ENCODE measurements around the gene PROK1. TPM values are rescaled to one million over a fixed set of nuclear protein-coding genes. Genes with fewer than 3 reads are reported as not detected.
A peak's percentile ranks its signal among the peaks of the same experiment; 100 is the strongest.

The PROK1 gene
- total and polyA plus RNA-seq, 2 donors: 0.19 to 0.50 TPM

DNA sequence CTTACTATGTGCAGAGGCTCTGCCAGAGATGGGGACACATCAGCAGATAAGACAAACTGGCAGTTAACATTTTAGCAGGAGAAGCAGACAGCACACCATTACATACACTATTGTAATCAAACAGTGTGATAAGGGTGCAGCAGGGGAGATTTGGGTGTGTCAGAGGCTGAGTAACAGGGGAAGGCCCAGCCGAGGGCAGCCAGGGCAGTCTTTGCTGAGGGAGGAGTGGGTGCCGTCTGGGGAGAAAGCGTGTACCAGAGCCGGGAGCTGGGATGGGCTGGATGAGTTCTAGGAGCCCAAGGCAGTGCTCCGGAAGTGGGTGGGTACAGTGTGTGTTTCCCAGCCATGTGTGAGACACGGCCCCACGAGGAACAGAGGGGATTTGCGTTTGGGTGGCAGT lies 36.8 kb downstream of the PROK1 start:
- no peak overlapping the region for H3K4me3 ChIP-seq (ENCODE audit: low read length in 2 of 2)
- WGBS: 89% methylated on average over 8 of the region's 8 CpGs
- H3K9me3 ChIP-seq (ENCODE audit: control insufficient read depth in 2 of 2, insufficient read depth in 1 of 2, low read length in 1 of 2): no peaks in the 10 kb centered on the region
- peaks cover 0 to 6% of the 10 kb centered on the region in 2 donors for H3K27me3 ChIP-seq (ENCODE audit: control insufficient read depth in 2 of 2, insufficient read depth in 1 of 2, low read length in 1 of 2)
- no peak for DNase-seq (ENCODE audit: low read depth in 6 of 9, low spot score in 9 of 9)
- H3K36me3 ChIP-seq (ENCODE audit: control insufficient read depth in 2 of 2, insufficient read depth in 2 of 2, low read length in 1 of 2): no peaks in the 10 kb centered on the region
- peaks cover 5 to 58% of the 10 kb centered on the region in 2 donors for H3K4me1 ChIP-seq (ENCODE audit: control insufficient read depth in 2 of 2, insufficient read depth in 2 of 2, low read length in 2 of 2)
- H3K27ac ChIP-seq (ENCODE audit: low read depth in 1 of 2, low read length in 1 of 2): peak overlapping the region in 1 of 2 donors; percentile 41

DNA sequence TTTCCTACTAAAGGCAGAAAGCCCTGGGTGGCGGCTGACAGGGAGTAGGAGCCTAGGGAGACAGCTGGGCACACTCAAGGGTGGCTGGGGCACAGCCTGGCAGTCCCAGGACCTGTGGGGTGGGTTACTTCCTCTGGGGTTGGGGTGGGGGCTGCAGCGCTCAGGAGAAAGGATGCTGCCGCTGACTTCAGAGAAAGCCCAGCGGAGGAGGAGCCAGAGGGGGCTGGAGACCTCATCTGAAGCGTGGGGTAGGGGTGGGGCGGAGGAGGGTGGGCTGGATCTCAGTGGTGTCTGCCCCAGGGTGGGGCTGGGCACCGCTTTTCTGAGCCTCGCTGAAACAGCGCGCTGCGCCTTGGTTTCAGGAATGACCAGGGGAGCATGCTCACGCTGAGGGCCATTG lies 37.2 kb downstream of the PROK1 start:
- DNase-seq (ENCODE audit: low read depth in 6 of 9, low spot score in 9 of 9): peak in 3 of 9 donors; percentile 41 to 71 (median 61)
- 64% methylated on average over 12 of the region's 12 CpGs for WGBS
- peak overlapping the region in 1 of 2 donors; percentile 41 for H3K27ac ChIP-seq (ENCODE audit: low read depth in 1 of 2, low read length in 1 of 2)

DNA sequence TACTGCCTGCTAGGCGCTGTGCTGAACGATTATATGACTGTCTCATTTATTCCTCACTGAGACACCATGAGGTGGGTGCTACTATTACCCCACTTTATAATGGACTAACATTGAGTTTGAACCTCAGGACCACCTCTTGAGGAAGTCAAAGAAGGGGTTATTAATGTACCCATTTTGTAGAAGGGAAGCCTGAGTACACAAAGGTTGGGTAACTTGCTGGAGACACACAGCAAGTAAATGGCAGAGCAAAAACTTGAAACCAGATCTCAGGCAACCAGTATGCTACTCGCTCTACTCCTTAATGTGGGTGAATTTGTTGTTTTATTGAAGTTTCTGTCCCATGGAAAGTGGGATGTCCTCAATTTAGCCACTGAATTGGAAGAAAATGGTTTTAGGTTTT lies 37.9 kb downstream of the PROK1 start:
- Histone ChIP-seq H3K4me1 (ENCODE audit: control insufficient read depth in 2 of 2, insufficient read depth in 2 of 2, low read length in 2 of 2) (peaks cover 3 to 49% of the 10 kb centered on the region in 2 donors), H3K27ac (ENCODE audit: low read depth in 1 of 2, low read length in 1 of 2) (no peak overlapping the region), H3K27me3 (ENCODE audit: control insufficient read depth in 2 of 2, insufficient read depth in 1 of 2, low read length in 1 of 2) (no peaks in the 10 kb centered on the region), H3K4me3 (ENCODE audit: low read length in 2 of 2) (no peak overlapping the region), H3K36me3 (ENCODE audit: control insufficient read depth in 2 of 2, insufficient read depth in 2 of 2, low read length in 1 of 2) (no peaks in the 10 kb centered on the region), H3K9me3 (ENCODE audit: control insufficient read depth in 2 of 2, insufficient read depth in 1 of 2, low read length in 1 of 2) (no peaks in the 10 kb centered on the region)
- 63% methylated on average over 3 of the region's 3 CpGs for WGBS
- no peak for DNase-seq (ENCODE audit: low read depth in 6 of 9, low spot score in 9 of 9)

More for the DNA sequence above, 37.2 kb downstream of the PROK1 start:
- peaks cover 0 to 2% of the 10 kb centered on the region in 2 donors for H3K27me3 ChIP-seq (ENCODE audit: control insufficient read depth in 2 of 2, insufficient read depth in 1 of 2, low read length in 1 of 2)
- no peak overlapping the region for H3K4me3 ChIP-seq (ENCODE audit: low read length in 2 of 2)
- peaks cover 4 to 54% of the 10 kb centered on the region in 2 donors for H3K4me1 ChIP-seq (ENCODE audit: control insufficient read depth in 2 of 2, insufficient read depth in 2 of 2, low read length in 2 of 2)
- no peaks in the 10 kb centered on the region for H3K9me3 ChIP-seq (ENCODE audit: control insufficient read depth in 2 of 2, insufficient read depth in 1 of 2, low read length in 1 of 2)
- no peaks in the 10 kb centered on the region for H3K36me3 ChIP-seq (ENCODE audit: control insufficient read depth in 2 of 2, insufficient read depth in 2 of 2, low read length in 1 of 2)

DNA sequence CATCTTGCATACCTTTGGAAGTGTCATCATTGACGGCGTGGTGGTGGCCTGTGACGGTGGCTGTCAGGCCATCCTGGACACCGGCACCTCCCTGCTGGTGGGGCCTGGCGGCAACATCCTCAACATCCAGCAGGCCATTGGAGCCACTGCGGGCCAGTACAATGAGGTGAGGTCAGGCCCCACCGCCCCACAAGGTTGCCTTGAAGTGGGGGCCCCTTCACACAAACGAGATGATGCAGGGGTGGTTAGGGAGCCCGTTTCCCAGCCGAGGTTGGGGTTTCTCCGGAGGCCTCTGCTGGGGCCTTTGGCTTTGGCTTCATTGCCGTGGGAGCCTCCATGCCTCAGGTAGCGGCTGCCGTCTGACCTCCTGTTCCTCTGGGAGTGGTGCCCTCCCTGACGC lies 38.5 kb downstream of the PROK1 start:
- no peaks in the 10 kb centered on the region for H3K27me3 ChIP-seq (ENCODE audit: control insufficient read depth in 2 of 2, insufficient read depth in 1 of 2, low read length in 1 of 2)
- H3K4me1 ChIP-seq (ENCODE audit: control insufficient read depth in 2 of 2, insufficient read depth in 2 of 2, low read length in 2 of 2): peaks cover 3 to 51% of the 10 kb centered on the region in 2 donors
- peak overlapping the region in 1 of 2 donors; percentile 23 for H3K4me3 ChIP-seq (ENCODE audit: low read length in 2 of 2)
- H3K36me3 ChIP-seq (ENCODE audit: control insufficient read depth in 2 of 2, insufficient read depth in 2 of 2, low read length in 1 of 2): no peaks in the 10 kb centered on the region
- no peak for DNase-seq (ENCODE audit: low read depth in 6 of 9, low spot score in 9 of 9)
- H3K9me3 ChIP-seq (ENCODE audit: control insufficient read depth in 2 of 2, insufficient read depth in 1 of 2, low read length in 1 of 2): no peaks in the 10 kb centered on the region
- H3K27ac ChIP-seq (ENCODE audit: low read depth in 1 of 2, low read length in 1 of 2): no peak overlapping the region
- WGBS: 98% methylated on average over 15 of the region's 15 CpGs

DNA sequence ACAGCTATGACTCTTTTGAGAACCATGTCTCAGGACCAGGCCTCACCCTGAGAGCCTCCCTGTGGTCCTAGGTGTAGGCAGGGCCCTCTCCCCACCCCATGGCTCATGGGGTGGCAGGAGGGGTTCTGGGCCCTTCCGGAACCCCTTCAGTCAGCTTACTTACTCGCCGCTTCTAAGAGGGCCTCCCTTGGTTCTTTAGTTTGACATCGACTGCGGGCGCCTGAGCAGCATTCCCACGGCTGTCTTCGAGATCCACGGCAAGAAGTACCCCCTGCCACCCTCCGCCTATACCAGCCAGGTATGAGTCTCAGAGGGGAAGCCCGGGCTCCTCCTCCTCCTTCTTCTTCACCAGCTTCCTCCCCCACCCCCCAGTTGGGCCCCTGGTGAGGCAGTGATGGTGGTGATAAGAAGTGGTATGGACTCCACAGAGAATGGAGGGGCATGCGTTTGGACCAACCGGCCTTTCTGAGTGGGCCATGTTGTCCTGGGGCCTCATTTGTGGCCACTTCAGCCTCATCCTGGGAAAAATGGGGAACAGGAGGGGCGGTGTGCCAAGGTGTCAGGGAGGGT lies 39.1 kb downstream of the PROK1 start:
- DNase-seq (ENCODE audit: low read depth in 6 of 9, low spot score in 9 of 9): peak in 3 of 9 donors; percentile 34 to 69 (median 59)
- H3K9me3 ChIP-seq (ENCODE audit: control insufficient read depth in 2 of 2, insufficient read depth in 1 of 2, low read length in 1 of 2): no peaks in the 10 kb centered on the region
- peaks cover 3 to 56% of the 10 kb centered on the region in 2 donors for H3K4me1 ChIP-seq (ENCODE audit: control insufficient read depth in 2 of 2, insufficient read depth in 2 of 2, low read length in 2 of 2)
- H3K36me3 ChIP-seq (ENCODE audit: control insufficient read depth in 2 of 2, insufficient read depth in 2 of 2, low read length in 1 of 2): no peaks in the 10 kb centered on the region
- 73% methylated on average over 14 of the region's 14 CpGs for WGBS
- no peak overlapping the region for H3K27ac ChIP-seq (ENCODE audit: low read depth in 1 of 2, low read length in 1 of 2)
- no peaks in the 10 kb centered on the region for H3K27me3 ChIP-seq (ENCODE audit: control insufficient read depth in 2 of 2, insufficient read depth in 1 of 2, low read length in 1 of 2)
- peak overlapping the region in 1 of 2 donors; percentile 23 for H3K4me3 ChIP-seq (ENCODE audit: low read length in 2 of 2)

DNA sequence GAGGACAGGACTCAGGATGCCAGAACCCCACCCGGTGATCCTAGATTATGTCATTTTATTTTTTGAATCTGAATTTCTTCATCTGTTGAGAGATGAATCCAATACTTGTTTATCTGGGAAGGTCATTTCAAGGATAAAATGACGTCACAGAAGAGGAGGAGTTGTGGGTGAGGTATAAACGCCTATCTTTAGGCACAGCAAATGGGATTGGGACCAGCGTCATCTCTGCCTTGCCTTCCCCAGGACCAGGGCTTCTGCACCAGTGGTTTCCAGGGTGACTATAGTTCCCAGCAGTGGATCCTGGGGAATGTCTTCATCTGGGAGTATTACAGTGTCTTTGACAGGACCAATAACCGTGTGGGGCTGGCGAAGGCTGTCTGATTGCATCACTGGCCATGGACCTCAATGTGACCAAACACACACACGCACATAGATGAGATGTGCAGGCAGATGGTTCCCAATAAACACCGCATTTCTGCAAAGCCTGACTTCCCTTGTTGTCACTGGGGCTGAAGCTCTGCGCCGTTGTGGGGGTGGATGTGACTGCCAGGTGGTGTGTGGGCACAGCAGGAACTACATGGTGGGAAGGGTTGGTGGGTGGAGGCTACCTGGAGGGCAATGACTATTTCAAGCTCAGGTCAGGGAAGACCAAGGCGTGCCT lies 40.0 kb downstream of the PROK1 start:
- peak in 2 of 9 donors; percentile 50 to 52 for DNase-seq (ENCODE audit: low read depth in 6 of 9, low spot score in 9 of 9)
- H3K27ac ChIP-seq (ENCODE audit: low read depth in 1 of 2, low read length in 1 of 2): peak overlapping the region in 1 of 2 donors; percentile 32
- H3K27me3 ChIP-seq (ENCODE audit: control insufficient read depth in 2 of 2, insufficient read depth in 1 of 2, low read length in 1 of 2): no peaks in the 10 kb centered on the region
- H3K9me3 ChIP-seq (ENCODE audit: control insufficient read depth in 2 of 2, insufficient read depth in 1 of 2, low read length in 1 of 2): no peaks in the 10 kb centered on the region
- H3K4me3 ChIP-seq (ENCODE audit: low read length in 2 of 2): no peak overlapping the region
- peaks cover 3 to 59% of the 10 kb centered on the region in 2 donors for H3K4me1 ChIP-seq (ENCODE audit: control insufficient read depth in 2 of 2, insufficient read depth in 2 of 2, low read length in 2 of 2)
- WGBS: 49% methylated on average over 11 of the region's 11 CpGs
- H3K36me3 ChIP-seq (ENCODE audit: control insufficient read depth in 2 of 2, insufficient read depth in 2 of 2, low read length in 1 of 2): no peaks in the 10 kb centered on the region

DNA sequence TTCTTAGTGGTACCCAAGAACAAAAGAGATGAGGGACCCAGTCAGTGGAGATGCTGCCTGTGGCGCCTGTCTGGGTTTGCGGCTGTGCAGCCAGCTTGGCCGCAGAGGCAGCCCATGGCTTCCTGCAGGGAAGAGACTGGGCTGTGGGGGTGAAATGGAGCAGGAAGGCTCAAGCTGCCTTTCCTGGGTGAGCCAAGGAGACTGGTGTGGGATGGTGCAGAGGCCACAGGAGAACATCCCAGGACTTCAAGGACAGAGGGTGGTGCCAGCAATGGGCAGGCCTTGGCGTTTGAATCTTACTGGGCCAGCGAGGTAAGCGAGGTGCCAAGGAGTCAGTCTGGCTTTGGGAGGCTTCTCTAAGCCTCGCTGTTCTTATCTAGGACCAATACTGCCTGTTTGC lies 41.6 kb downstream of the PROK1 start:
- Histone ChIP-seq H3K4me3 (ENCODE audit: low read length in 2 of 2) (no peak overlapping the region), H3K27me3 (ENCODE audit: control insufficient read depth in 2 of 2, insufficient read depth in 1 of 2, low read length in 1 of 2) (no peaks in the 10 kb centered on the region), H3K4me1 (ENCODE audit: control insufficient read depth in 2 of 2, insufficient read depth in 2 of 2, low read length in 2 of 2) (peaks cover 3 to 53% of the 10 kb centered on the region in 2 donors), H3K27ac (ENCODE audit: low read depth in 1 of 2, low read length in 1 of 2) (no peak overlapping the region), H3K36me3 (ENCODE audit: control insufficient read depth in 2 of 2, insufficient read depth in 2 of 2, low read length in 1 of 2) (no peaks in the 10 kb centered on the region), H3K9me3 (ENCODE audit: control insufficient read depth in 2 of 2, insufficient read depth in 1 of 2, low read length in 1 of 2) (no peaks in the 10 kb centered on the region)
- 96% methylated on average over 7 of the region's 7 CpGs for WGBS
- no peak for DNase-seq (ENCODE audit: low read depth in 6 of 9, low spot score in 9 of 9)

DNA sequence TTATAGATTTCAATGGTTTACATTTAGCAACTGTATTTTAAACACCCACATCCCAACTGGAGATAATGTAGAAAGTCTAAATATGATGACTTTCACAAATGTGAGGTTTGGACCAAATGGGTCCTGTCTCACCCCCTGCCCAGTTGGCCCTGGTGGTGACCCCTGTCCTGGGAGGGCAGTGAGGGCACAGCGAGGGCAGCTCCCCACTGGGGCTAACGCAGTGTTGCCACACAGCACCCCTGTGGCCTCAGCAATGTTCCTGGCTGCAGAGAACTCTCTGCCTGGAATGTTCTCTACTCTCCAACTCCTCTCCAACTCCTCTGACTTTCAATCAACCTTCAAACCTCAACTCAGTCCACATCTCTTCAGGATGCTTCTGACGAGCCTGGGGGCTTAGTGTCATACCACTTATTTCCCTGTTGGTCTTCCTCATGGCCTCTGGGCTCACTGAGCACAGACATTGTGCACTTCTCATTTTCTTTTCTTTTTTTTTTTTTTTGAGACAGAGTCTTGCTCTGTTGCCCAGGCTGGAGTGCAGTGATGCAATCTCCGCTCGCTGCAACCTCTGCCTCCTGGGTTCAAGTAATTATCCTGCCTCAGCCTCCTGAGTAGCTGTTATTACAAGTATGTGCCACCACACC lies 42.2 kb downstream of the PROK1 start:
- 95% methylated on average over 5 of the region's 5 CpGs for WGBS
- DNase-seq (ENCODE audit: low read depth in 6 of 9, low spot score in 9 of 9): no peak

DNA sequence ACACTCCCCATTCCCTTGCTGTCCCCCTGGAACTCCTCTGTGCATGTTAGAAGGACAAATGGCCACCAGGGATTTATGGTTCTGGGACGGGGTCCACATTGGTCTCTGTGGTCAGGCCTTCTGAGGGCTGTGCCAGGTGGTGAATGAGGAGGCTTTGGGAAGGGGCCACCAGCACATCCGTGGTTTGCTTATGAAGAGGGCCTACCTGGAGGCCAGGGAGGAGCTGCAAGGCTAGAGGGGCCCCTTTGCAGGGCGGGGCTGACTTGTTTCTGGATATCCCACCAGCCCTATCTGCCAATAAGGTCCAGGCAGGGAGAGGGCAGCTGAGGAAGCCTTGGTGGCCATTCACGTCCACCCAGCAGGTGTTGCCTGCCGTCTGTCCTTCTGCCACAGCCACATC lies 43.1 kb downstream of the PROK1 start:
- no peak overlapping the region for H3K4me3 ChIP-seq (ENCODE audit: low read length in 2 of 2)
- H3K36me3 ChIP-seq (ENCODE audit: control insufficient read depth in 2 of 2, insufficient read depth in 2 of 2, low read length in 1 of 2): no peaks in the 10 kb centered on the region
- H3K27ac ChIP-seq (ENCODE audit: low read depth in 1 of 2, low read length in 1 of 2): no peak overlapping the region
- H3K27me3 ChIP-seq (ENCODE audit: control insufficient read depth in 2 of 2, insufficient read depth in 1 of 2, low read length in 1 of 2): no peaks in the 10 kb centered on the region
- H3K9me3 ChIP-seq (ENCODE audit: control insufficient read depth in 2 of 2, insufficient read depth in 1 of 2, low read length in 1 of 2): no peaks in the 10 kb centered on the region
- no peak for DNase-seq (ENCODE audit: low read depth in 6 of 9, low spot score in 9 of 9)
- H3K4me1 ChIP-seq (ENCODE audit: control insufficient read depth in 2 of 2, insufficient read depth in 2 of 2, low read length in 2 of 2): peaks cover 3 to 38% of the 10 kb centered on the region in 2 donors
- WGBS: 86% methylated on average over 5 of the region's 5 CpGs

More for the DNA sequence above, 42.2 kb downstream of the PROK1 start:
- Histone ChIP-seq H3K36me3 (ENCODE audit: control insufficient read depth in 2 of 2, insufficient read depth in 2 of 2, low read length in 1 of 2) (no peaks in the 10 kb centered on the region), H3K9me3 (ENCODE audit: control insufficient read depth in 2 of 2, insufficient read depth in 1 of 2, low read length in 1 of 2) (no peaks in the 10 kb centered on the region), H3K4me3 (ENCODE audit: low read length in 2 of 2) (no peak overlapping the region), H3K4me1 (ENCODE audit: control insufficient read depth in 2 of 2, insufficient read depth in 2 of 2, low read length in 2 of 2) (peaks cover 3 to 47% of the 10 kb centered on the region in 2 donors), H3K27ac (ENCODE audit: low read depth in 1 of 2, low read length in 1 of 2) (no peak overlapping the region), H3K27me3 (ENCODE audit: control insufficient read depth in 2 of 2, insufficient read depth in 1 of 2, low read length in 1 of 2) (no peaks in the 10 kb centered on the region)

All from thymus (tissue), 11 donors.